Hepatocyte (in vitro differentiated cells): ENCODE measurements around the gene PPM1H. TPM values are rescaled to one million over a fixed set of nuclear protein-coding genes. Genes with fewer than 3 reads are reported as not detected.
A peak's percentile ranks its signal among the peaks of the same experiment; 100 is the strongest.

Experiments
- DNase-seq: peaks from one replicate; pipeline ENCODE4 v3.0.0-alpha.2; 2016; ENCODE audit warnings: low spot score
- H2AFZ ChIP-seq: fragments of 200-600 bp; sonication (generic); 2 replicates; pipeline ENCODE4 v1.6.0; 2016; ENCODE audit warnings: antibody characterized with exemption, mild to moderate bottlenecking
- H3K27ac ChIP-seq: fragments of 200-600 bp; sonication (generic); 2 replicates; pipeline ENCODE4 v1.5.1; 2016; ENCODE audit warnings: mild to moderate bottlenecking
- H3K27me3 ChIP-seq: fragments of 200-600 bp; sonication (generic); 2 replicates; pipeline ENCODE4 v1.6.1; 2016
- H3K36me3 ChIP-seq: fragments of 200-600 bp; sonication (generic); replicated peaks from 2 replicates; pipeline ENCODE4 v1.5.1; 2016; ENCODE audit warnings: low read depth; ENCODE audit not compliant: insufficient read depth
- H3K4me1 ChIP-seq: fragments of 200-600 bp; sonication (generic); 2 replicates; pipeline ENCODE4 v1.5.1; 2016; ENCODE audit warnings: mild to moderate bottlenecking, moderate library complexity; ENCODE audit not compliant: insufficient read depth
- H3K4me2 ChIP-seq: fragments of 200-600 bp; sonication (generic); 2 replicates; pipeline ENCODE4 v1.6.0; 2016
- H3K4me3 ChIP-seq: fragments of 200-600 bp; sonication (generic); 2 replicates; pipeline ENCODE4 v1.5.1; 2016; ENCODE audit warnings: mild to moderate bottlenecking
- H3K79me2 ChIP-seq: fragments of 200-600 bp; sonication (generic); 2 replicates; pipeline ENCODE4 v1.6.0; 2017; ENCODE audit warnings: mild to moderate bottlenecking
- H3K9me2 ChIP-seq: fragments of 200-600 bp; sonication (generic); replicated peaks from 2 replicates; pipeline ENCODE4 v1.6.0; 2017; ENCODE audit warnings: mild to moderate bottlenecking; ENCODE audit not compliant: insufficient read depth
- H3K9me3 ChIP-seq: fragments of 200-600 bp; sonication (generic); 2 replicates; pipeline ENCODE4 v1.5.1; 2016; ENCODE audit warnings: low read depth, mild to moderate bottlenecking
- H4K20me1 ChIP-seq: fragments of 200-600 bp; sonication (generic); 2 replicates; pipeline ENCODE4 v1.6.0; 2016; ENCODE audit warnings: mild to moderate bottlenecking; ENCODE audit not compliant: insufficient read depth, poor library complexity, severe bottlenecking
- CTCF ChIP-seq: fragments of 200-600 bp; sonication (generic); IDR thresholded peaks from 2 replicates; pipeline ENCODE4 v1.5.1; 2016; ENCODE audit warnings: antibody characterized with exemption, mild to moderate bottlenecking; ENCODE audit not compliant: poor library complexity
- EZH2 ChIP-seq: fragments of 200-600 bp; sonication (generic); IDR thresholded peaks from 2 replicates; pipeline ENCODE4 v1.6.1; 2016; ENCODE audit warnings: antibody characterized with exemption, mild to moderate bottlenecking, borderline replicate concordance
- EZH2phosphoT487 ChIP-seq: fragments of 200-600 bp; sonication (generic); IDR thresholded peaks from one replicate; pipeline ENCODE4 v1.6.1; 2018; ENCODE audit warnings: antibody characterized with exemption, mild to moderate bottlenecking, low read depth, moderate library complexity; ENCODE audit not compliant: unreplicated experiment, severe bottlenecking
- WGBS: methylation state at CpG from one replicate; pipeline ENCODE4 v1.1.6; 2016; ENCODE audit warnings: low lambda C conversion rate; ENCODE audit errors: missing lambda C conversion rate; 5-methylcytosine and 5-hydroxymethylcytosine counted together
- polyA plus RNA-seq: library from polyadenylated mRNA; unstranded; fragments of >200 nt; fragmentation: Nextera tagmentation; extraction: Ambion mirVana; gene quantifications from 2 replicates; pipeline ENCODE4 v1.2.1, GENCODE V29; 2016
- total RNA-seq: library from RNA; depleted of rRNA; stranded (reverse); fragments of >200 nt; gene quantifications from 2 replicates; pipeline ENCODE4 v1.2.3, GENCODE V29; 2014

PPM1H gene
- total and polyA plus RNA-seq, 2 experiments from 2014 or later: 9.2 to 21.8 TPM

GRCh38 chr12:62613081-62613480 lies 321.9 kb downstream of the PPM1H start:
- Histone ChIP-seq H3K9me3 (no peaks in the 10 kb centered on the region), H3K36me3 (no peaks in the 10 kb centered on the region), H2AFZ (no peak overlapping the region), H3K79me2 (peaks cover 18% of the 10 kb centered on the region), H3K27me3 (no peaks in the 10 kb centered on the region), H3K4me3 (no peak overlapping the region), H3K27ac (no peak overlapping the region), H3K9me2 (no peaks in the 10 kb centered on the region), H3K4me2 (no peak overlapping the region), H4K20me1 (no peaks in the 10 kb centered on the region), H3K4me1 (no peaks in the 10 kb centered on the region)
- TF ChIP-seq CTCF (no peak), EZH2 (no peak), EZH2phosphoT487 (no peak)
- DNase-seq: no peak
- 97% methylated on average over 1 of the region's 1 CpG for WGBS

GRCh38 chr12:62606654-62607053 lies 328.3 kb downstream of the PPM1H start:
- H3K36me3 ChIP-seq: no peaks in the 10 kb centered on the region
- 100% methylated on average over 1 of the region's 1 CpG for whole genome bisulfite sequencing
- TF ChIP-seq CTCF (no peak), EZH2phosphoT487 (no peak), EZH2 (no peak)
- H2AFZ ChIP-seq: no peak overlapping the region
- H3K4me3 ChIP-seq: no peak overlapping the region
- DNase-seq: no peak
- no peaks in the 10 kb centered on the region for H4K20me1 ChIP-seq
- H3K9me2 ChIP-seq: no peaks in the 10 kb centered on the region
- no peaks in the 10 kb centered on the region for H3K27me3 ChIP-seq
- H3K4me1 ChIP-seq: peaks cover 4% of the 10 kb centered on the region
- peaks cover 64% of the 10 kb centered on the region for H3K79me2 ChIP-seq
- no peak overlapping the region for H3K4me2 ChIP-seq
- no peaks in the 10 kb centered on the region for H3K9me3 ChIP-seq
- H3K27ac ChIP-seq: no peak overlapping the region

GRCh38 chr12:62605981-62606380 lies 329.0 kb downstream of the PPM1H start:
- Histone ChIP-seq H3K27me3 (no peaks in the 10 kb centered on the region), H3K4me3 (no peak overlapping the region), H2AFZ (no peak overlapping the region), H3K36me3 (no peaks in the 10 kb centered on the region), H3K27ac (no peak overlapping the region), H3K9me3 (no peaks in the 10 kb centered on the region), H3K4me2 (peak overlapping the region; percentile 83), H3K9me2 (no peaks in the 10 kb centered on the region), H3K79me2 (peaks cover 58% of the 10 kb centered on the region), H4K20me1 (no peaks in the 10 kb centered on the region), H3K4me1 (peaks cover 7% of the 10 kb centered on the region)
- 88% methylated on average over 2 of the region's 2 CpGs for WGBS
- DNase-seq: no peak
- TF ChIP-seq CTCF: no peak

- 20% methylated on average over 4 of the region's 4 CpGs for WGBS
- H3K27ac ChIP-seq: peak overlapping the region; percentile 100
- H3K36me3 ChIP-seq: no peaks in the 10 kb centered on the region
- TF ChIP-seq CTCF: no peak
- no peak for TF ChIP-seq EZH2
- no peak for TF ChIP-seq EZH2phosphoT487
- no peak overlapping the region for H2AFZ ChIP-seq
- peak overlapping the region; percentile 83 for H3K4me2 ChIP-seq
- no peaks in the 10 kb centered on the region for H3K27me3 ChIP-seq
- peaks cover 56% of the 10 kb centered on the region for H3K79me2 ChIP-seq
- no peak for DNase-seq
- no peaks in the 10 kb centered on the region for H3K9me2 ChIP-seq
- H3K9me3 ChIP-seq: no peaks in the 10 kb centered on the region
- H4K20me1 ChIP-seq: no peaks in the 10 kb centered on the region
- H3K4me1 ChIP-seq: peaks cover 7% of the 10 kb centered on the region
- peak overlapping the region; percentile 70 for H3K4me3 ChIP-seq
Measured at GRCh38 chr12:62604871-62605270, 330.1 kb downstream of the PPM1H start.
